GM23338 (cell line): Measurements from ENCODE around the gene HSPA14. TPM values are rescaled to one million over a fixed set of nuclear protein-coding genes. Genes with fewer than 3 reads are reported as not detected.

ENCODE experiments used
- ATAC-seq: fragments of 200-7000 bp; cut with Tn5 transposase; 3 replicates; pipeline ENCODE4 v1.9.1; 2020
- DNase-seq: peaks from one replicate; pipeline ENCODE4 v3.0.0-alpha.2; 2015; ENCODE audit warnings: low spot score
- H2AFZ ChIP-seq: fragments of 200-600 bp; sonication (generic); 2 replicates; pipeline ENCODE4 v1.8.0; 2016; ENCODE audit warnings: antibody characterized with exemption, mild to moderate bottlenecking, moderate library complexity
- H3F3A ChIP-seq: fragments of 200-600 bp; sonication (generic); replicated peaks from 2 replicates; pipeline ENCODE4 v1.8.0; 2017; ENCODE audit warnings: antibody characterized with exemption, mixed run types, low read depth
- H3K27ac ChIP-seq: fragments of 200-600 bp; sonication (generic); 2 replicates; pipeline ENCODE4 v1.6.1; 2016; ENCODE audit warnings: low read depth
- H3K27me3 ChIP-seq: fragments of 200-600 bp; sonication (generic); 2 replicates; pipeline ENCODE4 v1.8.0; 2016; ENCODE audit warnings: mild to moderate bottlenecking, mixed run types, moderate library complexity; ENCODE audit not compliant: insufficient read depth
- H3K36me3 ChIP-seq: fragments of 200-600 bp; sonication (generic); 2 replicates; pipeline ENCODE4 v1.8.0; 2016; ENCODE audit warnings: mild to moderate bottlenecking; ENCODE audit not compliant: insufficient read depth
- H3K4me1 ChIP-seq: fragments of 200-600 bp; sonication (generic); 2 replicates; pipeline ENCODE4 v1.8.0; 2016; ENCODE audit warnings: mild to moderate bottlenecking, moderate library complexity; ENCODE audit not compliant: insufficient read depth
- H3K4me2 ChIP-seq: fragments of 200-600 bp; sonication (generic); 2 replicates; pipeline ENCODE4 v1.7.1; 2017; ENCODE audit warnings: mixed run types
- H3K4me3 ChIP-seq: fragments of 200-600 bp; sonication (generic); 2 replicates; pipeline ENCODE4 v1.6.1; 2016; ENCODE audit warnings: mixed run types
- H3K79me2 ChIP-seq: fragments of 200-600 bp; sonication (generic); replicated peaks from 2 replicates; pipeline ENCODE4 v1.8.0; 2017; ENCODE audit warnings: mild to moderate bottlenecking; ENCODE audit not compliant: insufficient read depth
- H3K9me2 ChIP-seq: fragments of 200-600 bp; sonication (generic); 2 replicates; pipeline ENCODE4 v1.8.0; 2017; ENCODE audit not compliant: insufficient read depth
- H4K20me1 ChIP-seq: fragments of 200-600 bp; sonication (generic); replicated peaks from 2 replicates; pipeline ENCODE4 v1.8.0; 2017; ENCODE audit warnings: mild to moderate bottlenecking; ENCODE audit not compliant: insufficient read depth
- H3K27ac Mint-ChIP-seq: 2 replicates; pipeline ENCODE4 v1.8.0; 2020; ENCODE audit warnings: inconsistent platforms, mild to moderate bottlenecking, moderate library complexity, mixed read lengths
- H3K27me3 Mint-ChIP-seq: 3 replicates; pipeline ENCODE4 v1.8.0; 2022; ENCODE audit warnings: low read depth, mild to moderate bottlenecking, moderate library complexity, mixed read lengths, inconsistent platforms; ENCODE audit not compliant: insufficient read depth, poor library complexity
- H3K36me3 Mint-ChIP-seq: 3 replicates; pipeline ENCODE4 v1.8.0; 2021; ENCODE audit warnings: low read depth, mild to moderate bottlenecking, inconsistent platforms, moderate library complexity, mixed read lengths
- H3K4me1 Mint-ChIP-seq: 3 replicates; pipeline ENCODE4 v1.8.0; 2020; ENCODE audit warnings: mild to moderate bottlenecking, inconsistent platforms, mixed read lengths
- H3K4me3 Mint-ChIP-seq: 3 replicates; pipeline ENCODE4 v1.8.0; 2021; ENCODE audit warnings: moderate library complexity, mild to moderate bottlenecking, inconsistent platforms, mixed read lengths
- H3K9me3 Mint-ChIP-seq: 3 replicates; pipeline ENCODE4 v1.8.0; 2020; ENCODE audit warnings: moderate library complexity, mild to moderate bottlenecking, inconsistent platforms, mixed read lengths
- CREB1 ChIP-seq: fragments of 250-450 bp; sonication (Bioruptor Pico); IDR thresholded peaks from 2 replicates; pipeline ENCODE4 v1.5.0; 2020; ENCODE audit warnings: low read depth, mild to moderate bottlenecking, moderate library complexity
- CTCF ChIP-seq, 2 experiments: fragments of 200-600 bp in 1 of 2; sonication (generic) in 1 of 2; conservative IDR thresholded peaks; 2 replicates each; pipeline versions ENCODE4 v1.5.1 to v1.6.1; 2016 to 2017; ENCODE audit warnings: antibody characterized with exemption in 2 of 2, low read depth in 2 of 2, mild to moderate bottlenecking in 2 of 2, moderate library complexity in 1 of 2
- ETS1 ChIP-seq: IDR thresholded peaks from 2 replicates; pipeline ENCODE4 v1.6.1; 2016; ENCODE audit warnings: antibody characterized with exemption
- EZH2 ChIP-seq: fragments of 200-600 bp; sonication (generic); IDR thresholded peaks from one replicate; pipeline ENCODE4 v1.8.0; 2017; ENCODE audit warnings: antibody characterized with exemption, mild to moderate bottlenecking, low read depth; ENCODE audit not compliant: unreplicated experiment
- EZH2phosphoT487 ChIP-seq: fragments of 200-600 bp; sonication (generic); IDR thresholded peaks from one replicate; pipeline ENCODE4 v1.8.1; 2018; ENCODE audit warnings: antibody characterized with exemption; ENCODE audit not compliant: unreplicated experiment
- JUNB ChIP-seq: IDR thresholded peaks from one replicate; pipeline ENCODE4 v1.6.1; 2016; ENCODE audit warnings: antibody characterized with exemption; ENCODE audit not compliant: unreplicated experiment
- NANOG ChIP-seq: IDR thresholded peaks from 2 replicates; pipeline ENCODE4 v1.6.1; 2016; ENCODE audit warnings: antibody characterized with exemption, borderline replicate concordance
- POLR2AphosphoS5 ChIP-seq: IDR thresholded peaks from 2 replicates; pipeline ENCODE4 v1.6.1; 2016; ENCODE audit warnings: antibody characterized with exemption, low read depth
- REST ChIP-seq: IDR thresholded peaks from one replicate; pipeline ENCODE4 v1.6.1; 2018; ENCODE audit warnings: antibody characterized with exemption; ENCODE audit not compliant: unreplicated experiment
- STAT1 ChIP-seq: IDR thresholded peaks from one replicate; pipeline ENCODE4 v1.6.1; 2016; ENCODE audit warnings: antibody characterized with exemption; ENCODE audit not compliant: unreplicated experiment
- ZNF114 ChIP-seq: fragments of 250-450 bp; sonication (Bioruptor Pico); IDR thresholded peaks from 2 replicates; pipeline ENCODE4 v1.5.0; 2020; ENCODE audit warnings: mild to moderate bottlenecking, moderate library complexity
- ZNF331 ChIP-seq: fragments of 250-450 bp; sonication (Bioruptor Pico); IDR thresholded peaks from 2 replicates; pipeline ENCODE4 v1.5.0; 2020; ENCODE audit warnings: low read depth, mild to moderate bottlenecking, moderate library complexity
- ZNF462 ChIP-seq: fragments of 250-450 bp; sonication (Bioruptor Pico); IDR thresholded peaks from 2 replicates; pipeline ENCODE4 v1.5.0; 2020; ENCODE audit warnings: mild to moderate bottlenecking, moderate library complexity
- polyA plus RNA-seq: library from polyadenylated mRNA; unstranded; fragments of >200 nt; fragmentation: Nextera tagmentation; extraction: Ambion mirVana; gene quantifications from 2 replicates; pipeline ENCODE4 v1.2.1, GENCODE V29; 2016
- total RNA-seq: library from RNA; depleted of rRNA; stranded (reverse); fragments of >200 nt; shearing (Covaris generic); gene quantifications from 2 replicates; pipeline ENCODE4 v1.2.3, GENCODE V29; 2014

The HSPA14 gene
- total and polyA plus RNA-seq, 2 experiments from 2014 or later: 32.4 to 46.5 TPM

GRCh38 chr10:14820010-14820774 lies 17.9 kb upstream of the HSPA14 start:
- Histone ChIP-seq H3K4me1 (peaks cover 13% of the 10 kb centered on the region; the same call in 1 of the 2 replicates), H3K9me2 (no peaks in the 10 kb centered on the region), H3F3A (no peaks in the 10 kb centered on the region), H3K4me2 (no peak overlapping the region), H3K27me3 (no peaks in the 10 kb centered on the region), H4K20me1 (no peaks in the 10 kb centered on the region), H3K36me3 (no peaks in the 10 kb centered on the region), H3K79me2 (no peaks in the 10 kb centered on the region), H3K27ac (no peak overlapping the region), H2AFZ (no peak overlapping the region; the same call in 1 of the 2 replicates), H3K4me3 (no peak overlapping the region)
- Mint-ChIP-seq H3K9me3 (no peaks in the 10 kb centered on the region; the same call in 2 of the 3 replicates), H3K4me3 (no peak overlapping the region), H3K36me3 (no peaks in the 10 kb centered on the region), H3K4me1 (peaks cover 18% of the 10 kb centered on the region), H3K27ac (peak overlapping the region; percentile 7; the same call in 1 of the 2 replicates), H3K27me3 (no peaks in the 10 kb centered on the region)
- no peak for ATAC-seq
- TF ChIP-seq EZH2phosphoT487: no peak
- no peak for TF ChIP-seq CTCF (conservative IDR thresholded peaks at IDR 0.05; ENCODE audit: low read depth in 2 of 2)
- TF ChIP-seq ZNF462 (CRISPR knock-in tag): no peak
- no peak for TF ChIP-seq NANOG
- TF ChIP-seq ZNF331 (CRISPR knock-in tag): no peak
- no peak for TF ChIP-seq STAT1
- TF ChIP-seq CREB1 (CRISPR knock-in tag): no peak
- no peak for TF ChIP-seq EZH2
- TF ChIP-seq REST: no peak
- no peak for TF ChIP-seq POLR2AphosphoS5
- TF ChIP-seq JUNB: no peak
- no peak for TF ChIP-seq ZNF114 (CRISPR knock-in tag)
- no peak for TF ChIP-seq ETS1
- no peak for DNase-seq
